Raji (cell line): ENCODE results near the gene CIB1.

ENCODE experiments used
- POLR2A ChIP-seq: IDR thresholded peaks from 2 replicates; pipeline ENCODE4 v1.6.1; 2011; ENCODE audit warnings: low read depth, low read length, control low read depth; ENCODE audit not compliant: insufficient read depth

CIB1 gene

GRCh38 chr15:90225504-90226234 lies 8.1 kb downstream of the CIB1 start:
- TF ChIP-seq POLR2A: no peak

GRCh38 chr15:90225047-90225446 lies 8.7 kb downstream of the CIB1 start:
- TF ChIP-seq POLR2A: no peak

GRCh38 chr15:90223441-90224165 lies 10.1 kb downstream of the CIB1 start:
- no peak for TF ChIP-seq POLR2A

GRCh38 chr15:90222547-90222946 lies 11.2 kb downstream of the CIB1 start:
- TF ChIP-seq POLR2A: no peak

- TF ChIP-seq POLR2A: no peak
Observed at GRCh38 chr15:90221246-90221900, 12.4 kb downstream of the CIB1 start.

GRCh38 chr15:90219421-90220141 lies 14.2 kb downstream of the CIB1 start:
- no peak for TF ChIP-seq POLR2A

- TF ChIP-seq POLR2A: no peak
Observed at GRCh38 chr15:90217671-90218394, 15.9 kb downstream of the CIB1 start.

- 0 out of 2 replicates have a peak, but pooled peaks have one; percentile 12 for TF ChIP-seq POLR2A
Observed at GRCh38 chr15:90214553-90215196, 19.1 kb downstream of the CIB1 start.

GRCh38 chr15:90213818-90214204 lies 19.9 kb downstream of the CIB1 start:
- TF ChIP-seq POLR2A: no peak

GRCh38 chr15:90213122-90213817 lies 20.5 kb downstream of the CIB1 start:
- TF ChIP-seq POLR2A: no peak

- no peak for TF ChIP-seq POLR2A
Observed at GRCh38 chr15:90212221-90213098, 21.3 kb downstream of the CIB1 start.

- TF ChIP-seq POLR2A: no peak
Observed at GRCh38 chr15:90211440-90212143, 22.1 kb downstream of the CIB1 start.
